Stimulated activated naive CD8-positive, alpha-beta T cell treated with anti-CD3 and anti-CD28 coated beads, Interleukin-15, amount 100 ng/mL, for 72 hours (primary cell): Measurements from ENCODE around the gene MOCOS.
"Not testable (repeated sequence)": the region's sequence is repeated elsewhere in the genome, so short reads cannot be mapped to it uniquely, and the experiment has no call there.

ENCODE experiments used
- ATAC-seq: fragments of 150-1000 bp; cut with Tn5 transposase; 2 replicates; pipeline ENCODE4 v1.10.0; 2021; ENCODE audit warnings: mild to moderate bottlenecking, moderate library complexity
- DNase-seq, 2 donors: peaks; one replicate each; pipeline ENCODE4 v3.0.0; 2021 to 2022
- H3K27ac Mint-ChIP-seq, 2 donors: one replicate each; pipeline ENCODE4 v1.8.0; 2022; ENCODE audit warnings: mild to moderate bottlenecking in 2 of 2, mixed read lengths in 2 of 2, moderate library complexity in 2 of 2
- H3K27me3 Mint-ChIP-seq: one replicate; pipeline ENCODE4 v1.8.0; 2022; ENCODE audit warnings: mixed read lengths
- H3K4me1 Mint-ChIP-seq: one replicate; pipeline ENCODE4 v1.8.0; 2022; ENCODE audit warnings: mild to moderate bottlenecking, mixed read lengths
- H3K4me3 Mint-ChIP-seq, 2 donors: one replicate each; pipeline ENCODE4 v1.8.0; 2022; ENCODE audit warnings: mild to moderate bottlenecking in 2 of 2, mixed read lengths in 2 of 2, moderate library complexity in 1 of 2
- H3K9me3 Mint-ChIP-seq, 2 donors: one replicate each; pipeline ENCODE4 v1.8.0; 2022; ENCODE audit warnings: mixed read lengths in 2 of 2

The MOCOS gene

GRCh38 chr18:36207303-36207702 lies 20.0 kb downstream of the MOCOS start:
- no peaks in the 10 kb centered on the region for H3K4me1 Mint-ChIP-seq
- peaks cover 8 to 16% of the 10 kb centered on the region in 2 donors for H3K9me3 Mint-ChIP-seq
- H3K27me3 Mint-ChIP-seq, result peaks cover 22% of the 10 kb centered on the region
- no peak for DNase-seq
- H3K4me3 Mint-ChIP-seq, result no peak overlapping the region
- no peak overlapping the region for H3K27ac Mint-ChIP-seq
- no peak for ATAC-seq

- not testable (repeated sequence) for DNase-seq, H3K27ac Mint-ChIP-seq, H3K4me3 Mint-ChIP-seq, H3K4me1 Mint-ChIP-seq, ATAC-seq
- peaks cover 22% of the 10 kb centered on the region for H3K27me3 Mint-ChIP-seq
- H3K9me3 Mint-ChIP-seq, result peaks cover 8 to 16% of the 10 kb centered on the region in 2 donors
Measured at GRCh38 chr18:36207969-36208368, 20.7 kb downstream of the MOCOS start.

DNA sequence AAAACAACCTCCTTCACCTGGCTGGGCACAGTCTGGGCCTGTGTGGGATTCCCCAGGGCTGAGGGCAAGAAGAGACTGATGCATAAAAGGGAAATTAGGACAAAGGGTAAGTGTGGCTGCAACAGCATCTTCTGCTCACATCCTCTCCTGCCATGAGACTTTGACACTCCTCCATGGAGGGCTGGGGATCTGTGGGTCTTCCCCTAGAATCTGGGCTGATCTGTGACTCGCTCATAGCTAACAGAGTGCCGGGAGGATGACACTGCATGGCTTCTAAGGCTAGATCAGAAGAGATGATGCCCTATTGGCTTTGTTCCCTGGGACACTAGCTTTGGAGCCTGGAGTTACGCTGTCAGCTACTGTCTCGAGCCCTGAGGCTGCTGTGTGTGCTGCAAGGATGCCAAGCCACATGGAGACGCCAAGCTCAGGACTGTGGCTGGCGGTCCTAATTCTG lies 24.3 kb downstream of the MOCOS start:
- no peak for DNase-seq
- no peaks in the 10 kb centered on the region for H3K4me1 Mint-ChIP-seq
- H3K4me3 Mint-ChIP-seq, result no peak overlapping the region
- H3K27me3 Mint-ChIP-seq, result peaks cover 22% of the 10 kb centered on the region
- H3K27ac Mint-ChIP-seq, result peak overlapping the region in 1 of 2 donors; percentile 76
- H3K9me3 Mint-ChIP-seq, result peaks cover 8 to 16% of the 10 kb centered on the region in 2 donors
- ATAC-seq, result no peak

DNA sequence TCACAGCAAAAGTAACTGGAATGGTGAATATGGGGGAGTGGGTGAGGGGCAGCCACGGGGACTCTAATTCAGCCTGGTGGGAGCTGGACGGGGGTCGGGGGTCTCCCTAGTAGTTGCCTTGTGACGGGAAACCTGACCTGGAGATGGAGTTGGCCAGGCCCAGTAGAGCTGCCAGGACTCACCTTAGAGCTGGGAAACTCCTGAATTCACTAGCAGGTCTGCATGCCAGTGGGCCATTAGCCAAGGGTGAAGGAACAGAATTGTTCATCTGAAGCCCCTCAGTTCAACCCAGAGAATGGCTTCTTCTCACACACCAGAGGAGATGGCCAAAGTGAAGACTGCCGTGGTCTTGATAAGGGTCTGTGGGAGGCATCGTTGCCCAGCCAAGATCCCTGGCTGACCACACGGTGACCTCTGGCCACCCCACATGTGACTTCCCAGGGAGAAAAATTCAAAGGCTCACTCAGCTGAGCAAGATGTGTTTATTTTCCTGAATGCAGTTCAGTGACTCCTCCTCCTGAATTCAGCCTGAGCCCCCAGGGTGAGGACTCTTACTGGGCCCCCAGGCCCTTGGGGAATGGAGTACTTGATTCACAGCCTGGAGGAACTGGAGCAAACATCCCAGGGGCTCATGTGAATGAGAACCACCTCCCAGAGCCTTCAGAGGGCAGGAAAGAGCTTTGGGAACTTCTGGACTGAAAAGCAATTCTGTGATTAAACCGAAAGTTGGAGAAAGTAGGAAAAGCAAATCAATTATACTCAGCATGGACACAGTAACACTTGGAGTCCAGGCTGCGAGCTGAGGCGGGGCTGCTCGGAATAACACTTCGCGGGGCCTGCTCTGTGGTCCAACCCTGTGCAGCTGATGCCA lies 25.2 kb downstream of the MOCOS start:
- no peaks in the 10 kb centered on the region for H3K4me1 Mint-ChIP-seq
- ATAC-seq, result no peak
- no peak overlapping the region for H3K4me3 Mint-ChIP-seq
- no peak overlapping the region for H3K27ac Mint-ChIP-seq
- H3K9me3 Mint-ChIP-seq, result peaks cover 8 to 16% of the 10 kb centered on the region in 2 donors
- peaks cover 22% of the 10 kb centered on the region for H3K27me3 Mint-ChIP-seq
- no peak for DNase-seq

GRCh38 chr18:36214811-36215210 lies 27.5 kb downstream of the MOCOS start:
- ATAC-seq (no peak), DNase-seq (no peak)
- Mint-ChIP-seq H3K9me3 (no peaks in the 10 kb centered on the region), H3K27me3 (peaks cover 10% of the 10 kb centered on the region), H3K27ac (no peak overlapping the region), H3K4me1 (no peaks in the 10 kb centered on the region), H3K4me3 (no peak overlapping the region)

DNA sequence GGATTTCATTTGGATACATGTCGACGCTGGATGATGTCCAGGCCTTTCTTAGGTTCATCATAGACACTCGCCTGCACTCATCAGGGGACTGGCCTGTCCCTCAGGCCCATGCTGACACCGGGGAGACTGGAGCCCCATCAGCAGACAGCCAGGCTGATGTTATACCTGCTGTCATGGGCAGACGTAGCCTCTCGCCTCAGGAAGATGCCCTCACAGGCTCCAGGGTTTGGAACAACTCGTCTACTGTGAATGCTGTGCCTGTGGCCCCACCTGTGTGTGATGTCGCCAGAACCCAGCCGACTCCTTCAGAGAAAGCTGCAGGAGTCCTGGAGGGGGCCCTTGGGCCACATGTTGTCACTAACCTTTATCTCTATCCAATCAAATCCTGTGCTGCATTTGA lies 28.3 kb downstream of the MOCOS start:
- Mint-ChIP-seq H3K4me3 (no peak overlapping the region), H3K4me1 (no peaks in the 10 kb centered on the region), H3K27me3 (peaks cover 10% of the 10 kb centered on the region), H3K27ac (peak overlapping the region in 1 of 2 donors; percentile 54), H3K9me3 (no peaks in the 10 kb centered on the region)
- no peak for DNase-seq
- ATAC-seq, result no peak

DNA sequence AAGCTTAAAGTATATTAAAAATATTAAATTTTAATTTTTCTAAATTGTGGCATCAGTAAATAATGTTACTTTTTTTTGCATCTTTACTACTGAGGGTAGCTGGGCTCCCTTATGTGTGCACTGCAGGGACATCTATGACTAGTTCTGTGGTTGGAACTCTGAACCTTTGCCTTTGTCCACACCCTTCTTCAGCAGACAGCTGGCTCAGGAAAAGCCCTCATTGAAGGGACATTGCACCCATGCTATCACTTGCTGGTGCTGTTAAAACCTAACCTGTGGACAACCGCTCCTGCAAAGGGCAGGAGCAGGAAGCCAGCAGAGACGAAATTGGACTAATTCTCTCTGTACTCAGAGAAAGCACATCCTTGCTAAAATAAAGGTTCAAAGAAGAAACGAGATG lies 30.1 kb downstream of the MOCOS start:
- no peaks in the 10 kb centered on the region for H3K9me3 Mint-ChIP-seq
- DNase-seq (no peak), ATAC-seq (no peak)
- H3K27ac Mint-ChIP-seq, result no peak overlapping the region
- no peak overlapping the region for H3K4me3 Mint-ChIP-seq
- no peaks in the 10 kb centered on the region for H3K4me1 Mint-ChIP-seq
- no peaks in the 10 kb centered on the region for H3K27me3 Mint-ChIP-seq

- Mint-ChIP-seq H3K4me3 (no peak overlapping the region), H3K27ac (no peak overlapping the region), H3K4me1 (no peaks in the 10 kb centered on the region), H3K27me3 (peaks cover 14% of the 10 kb centered on the region), H3K9me3 (peaks cover 24 to 29% of the 10 kb centered on the region in 2 donors)
- ATAC-seq (no peak), DNase-seq (no peak)
Measured at GRCh38 chr18:36229188-36229587, 41.9 kb downstream of the MOCOS start.

DNA sequence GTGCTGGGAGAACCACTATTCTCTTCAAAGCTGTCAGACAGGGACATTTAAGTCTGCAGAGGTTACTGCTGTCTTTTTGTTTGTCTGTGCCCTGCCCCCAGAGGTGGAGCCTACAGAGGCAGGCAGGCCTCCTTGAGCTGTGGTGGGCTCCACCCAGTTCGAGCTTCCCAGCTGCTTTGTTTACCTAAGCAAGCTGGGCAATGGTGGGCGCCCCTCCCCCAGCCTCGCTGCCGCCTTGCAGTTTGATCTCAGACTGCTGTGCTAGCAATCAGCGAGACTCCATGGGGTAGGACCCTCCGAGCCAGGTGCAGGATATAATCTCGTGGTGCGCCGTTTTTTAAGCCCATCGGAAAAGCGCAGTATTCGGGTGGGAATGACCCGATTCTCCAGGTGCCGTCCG lies 53.2 kb downstream of the MOCOS start:
- H3K27ac Mint-ChIP-seq, H3K9me3 Mint-ChIP-seq, H3K4me1 Mint-ChIP-seq, ATAC-seq, H3K4me3 Mint-ChIP-seq, DNase-seq: not testable (repeated sequence)
- peaks cover 27% of the 10 kb centered on the region for H3K27me3 Mint-ChIP-seq

GRCh38 chr18:36241831-36242230 lies 54.5 kb downstream of the MOCOS start:
- no peak overlapping the region for H3K27ac Mint-ChIP-seq
- peaks cover 7 to 16% of the 10 kb centered on the region in 2 donors for H3K9me3 Mint-ChIP-seq
- H3K4me1 Mint-ChIP-seq, result no peaks in the 10 kb centered on the region
- H3K27me3 Mint-ChIP-seq, result peaks cover 40% of the 10 kb centered on the region
- H3K4me3 Mint-ChIP-seq, result no peak overlapping the region
- ATAC-seq (no peak), DNase-seq (no peak)

DNA sequence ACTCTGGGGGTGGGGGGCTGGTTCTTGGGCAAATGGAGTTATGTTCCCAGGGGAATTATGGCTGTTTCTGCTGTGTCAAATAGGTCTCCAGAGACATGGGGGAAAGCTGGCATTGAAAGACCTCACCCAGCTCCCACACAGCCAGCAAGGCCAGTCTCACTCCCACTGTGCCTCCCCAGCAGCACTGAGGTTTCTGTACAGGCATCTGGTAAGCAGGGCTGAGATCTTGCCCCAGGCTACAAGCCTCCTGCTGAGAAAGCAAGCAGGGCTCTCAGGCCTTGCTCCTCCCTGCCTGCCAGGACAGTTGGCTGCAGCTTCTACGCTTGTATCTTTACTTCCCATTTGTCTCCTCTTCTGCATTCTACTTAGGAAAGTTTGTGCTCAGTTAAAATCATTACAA lies 59.7 kb downstream of the MOCOS start:
- Mint-ChIP-seq H3K4me1 (no peaks in the 10 kb centered on the region), H3K9me3 (peaks cover 7 to 24% of the 10 kb centered on the region in 2 donors), H3K27me3 (peaks cover 68% of the 10 kb centered on the region), H3K27ac (no peak overlapping the region), H3K4me3 (no peak overlapping the region)
- DNase-seq (no peak), ATAC-seq (no peak)

- Mint-ChIP-seq H3K27me3 (peaks cover 49% of the 10 kb centered on the region), H3K4me1 (no peaks in the 10 kb centered on the region), H3K27ac (no peak overlapping the region), H3K4me3 (no peak overlapping the region), H3K9me3 (peaks cover 7 to 24% of the 10 kb centered on the region in 2 donors)
- no peak for DNase-seq
- ATAC-seq, result no peak
Measured at GRCh38 chr18:36249392-36249791, 62.1 kb downstream of the MOCOS start.

GRCh38 chr18:36250827-36251226 lies 63.5 kb downstream of the MOCOS start:
- ATAC-seq, result no peak
- Mint-ChIP-seq H3K27me3 (peaks cover 39% of the 10 kb centered on the region), H3K27ac (no peak overlapping the region), H3K4me3 (no peak overlapping the region), H3K9me3 (peaks cover 2 to 16% of the 10 kb centered on the region in 2 donors), H3K4me1 (no peaks in the 10 kb centered on the region)
- no peak for DNase-seq

DNA sequence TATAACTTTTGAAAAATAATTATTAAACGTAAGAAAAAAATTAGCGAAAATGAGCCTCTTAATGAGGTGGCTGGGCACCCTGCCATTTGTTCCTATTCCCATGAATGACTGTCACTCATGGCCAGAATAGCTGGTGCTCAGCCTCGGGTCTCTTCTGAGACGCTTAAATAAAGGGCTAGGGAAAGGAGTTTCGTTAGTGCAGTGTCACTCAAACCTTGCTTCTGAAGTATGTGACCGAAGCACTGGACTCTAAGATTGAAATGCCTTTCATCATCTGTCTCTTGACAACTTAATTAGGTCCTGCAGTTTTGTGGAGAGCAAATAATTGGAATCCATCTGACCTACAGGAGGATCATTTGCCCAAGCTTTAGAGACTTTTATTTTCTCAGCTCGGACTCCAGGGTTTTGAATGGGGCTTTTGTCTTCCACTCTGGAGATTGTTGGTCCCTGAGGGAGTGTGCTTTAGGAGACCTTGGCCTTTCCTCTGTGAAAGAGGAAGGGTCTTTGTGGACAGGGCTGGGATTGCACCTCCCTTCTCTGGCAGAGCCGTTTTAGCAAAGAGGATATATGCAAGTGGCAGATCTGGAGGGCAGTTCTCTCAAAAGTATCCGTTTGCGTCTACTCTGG lies 67.9 kb downstream of the MOCOS start:
- no peak overlapping the region for H3K27ac Mint-ChIP-seq
- no peaks in the 10 kb centered on the region for H3K9me3 Mint-ChIP-seq
- H3K4me3 Mint-ChIP-seq, result no peak overlapping the region

GRCh38 chr18:36256094-36256493 lies 68.8 kb downstream of the MOCOS start:
- Mint-ChIP-seq H3K4me1 (no peaks in the 10 kb centered on the region), H3K4me3 (no peak overlapping the region), H3K9me3 (no peaks in the 10 kb centered on the region), H3K27me3 (no peaks in the 10 kb centered on the region), H3K27ac (no peak overlapping the region)
- DNase-seq (no peak), ATAC-seq (no peak)

More for the DNA sequence above, 67.9 kb downstream of the MOCOS start:
- Mint-ChIP-seq H3K4me1 (no peaks in the 10 kb centered on the region), H3K27me3 (no peaks in the 10 kb centered on the region)
- ATAC-seq (no peak), DNase-seq (no peak)

DNA sequence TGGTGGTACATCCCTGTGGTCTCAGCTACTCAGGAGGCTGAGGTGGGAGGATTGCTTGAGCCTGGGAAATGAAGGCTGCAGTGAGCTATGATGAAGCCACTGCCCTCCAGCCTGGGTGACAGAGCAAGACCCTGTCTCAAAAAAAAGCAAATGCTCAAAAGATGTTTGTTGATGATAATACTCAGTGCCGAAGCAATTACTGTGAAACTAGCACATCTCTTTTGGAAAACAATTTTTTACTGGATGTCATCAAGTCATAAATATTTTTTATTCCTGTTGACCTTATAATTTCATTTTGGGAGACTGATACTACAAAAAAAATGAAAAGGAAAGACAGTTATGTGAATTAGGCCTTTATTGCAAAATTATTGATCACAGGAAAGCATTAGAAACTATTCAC lies 75.7 kb downstream of the MOCOS start:
- no peak overlapping the region for H3K27ac Mint-ChIP-seq
- peaks cover 8% of the 10 kb centered on the region for H3K27me3 Mint-ChIP-seq
- no peak for ATAC-seq
- no peak overlapping the region for H3K4me3 Mint-ChIP-seq
- peaks cover 3% of the 10 kb centered on the region for H3K4me1 Mint-ChIP-seq
- no peak for DNase-seq
- no peaks in the 10 kb centered on the region for H3K9me3 Mint-ChIP-seq
